Ovary (tissue), 9 donors: Measurements from ENCODE around the gene STARD9. TPM values are rescaled to one million over a fixed set of nuclear protein-coding genes. Genes with fewer than 3 reads are reported as not detected.

Experiments
- DNase-seq, 5 donors: peaks; one replicate each; pipeline ENCODE4 v3.0.0-alpha.2; 2019 to 2020
- H3K27ac ChIP-seq, 2 donors: fragments of 200-600 bp; one replicate each; pipeline versions ENCODE4 v1.5.1 to v1.8.0; 2019 to 2022
- H3K27me3 ChIP-seq: fragments of 200-600 bp; one replicate; pipeline ENCODE4 v1.8.0; 2022
- H3K36me3 ChIP-seq: fragments of 200-600 bp; sonication (generic); one replicate; pipeline ENCODE4 v1.5.1; 2019
- H3K4me1 ChIP-seq: one replicate; pipeline ENCODE4 v1.8.1; 2013; ENCODE audit warnings: mild to moderate bottlenecking, moderate library complexity; ENCODE audit not compliant: insufficient read depth
- H3K4me3 ChIP-seq: fragments of 200-600 bp; sonication (generic); one replicate; pipeline ENCODE4 v1.5.1; 2017
- H3K9me3 ChIP-seq, 2 donors: fragments of 200-600 bp in 1 of 2; sonication (generic) in 1 of 2; one replicate each; pipeline versions ENCODE4 v1.5.1 to v1.8.1; 2013 to 2019; ENCODE audit warnings: mild to moderate bottlenecking in 1 of 2, moderate library complexity in 1 of 2
- CTCF ChIP-seq, 3 donors: fragments of 450-650 bp in 2 of 3; fragments of 200-600 bp in 1 of 3; IDR thresholded peaks; one replicate each; pipeline versions ENCODE4 v1.5.1 to v1.8.0; 2016 to 2022; ENCODE audit warnings: antibody characterized with exemption in 3 of 3, mild to moderate bottlenecking in 1 of 3
- EP300 ChIP-seq: sonication (generic); formaldehyde crosslinking; IDR thresholded peaks from one replicate; pipeline ENCODE4 v1.6.1; 2017; ENCODE audit warnings: antibody characterized with exemption
- POLR2A ChIP-seq: fragments of 450-650 bp; IDR thresholded peaks from one replicate; pipeline ENCODE4 v1.6.1; 2017; ENCODE audit warnings: antibody characterized with exemption, mild to moderate bottlenecking, moderate library complexity
- WGBS, 3 donors: extraction: QIAGEN DNeasy Blood & Tissue Kit in 1 of 3; methylation state at CpG; one replicate each; pipeline versions ENCODE4 v1.1.5 to v1.1.7; 2013 to 2017; 5-methylcytosine and 5-hydroxymethylcytosine counted together
- intact Hi-C, 4 donors: fragments of 100-400 bp; cut with DNase I; formaldehyde crosslinking; loops; one replicate each; pipeline versions ENCODE4 v1.11.0 to v1.15.1; 2022 to 2023
- polyA plus RNA-seq, 2 donors: library from polyadenylated mRNA; stranded (reverse); fragments of 200-250 nt in 1 of 2; fragments of 350-450 nt in 1 of 2; fragmentation: Illumina TruSeq in 1 of 2; extraction: RNeasy Lipid Tissue Mini Kit (QIAGEN cat#74804) in 1 of 2; gene quantifications; one replicate each; pipeline ENCODE4 v1.2.3, GENCODE V29; 2013 to 2014
- total RNA-seq, 7 donors: library from RNA; depleted of rRNA in 2 of 7; stranded (reverse); fragments of >200 nt in 2 of 7; fragmentation: NEBNext Ultra II Directional in 3 of 7; extraction: Animal tissue kit (Norgen Biotek cat#: 25700) in 3 of 7; gene quantifications; one replicate each; pipeline versions ENCODE4 v1.1.0 to v1.2.4, GENCODE V29; 2016 to 2023
- donor health status: DM: no; HTN: no; CAD: no; lungs with moderate emphysema.
- donor health status: DM: no; HTN: no; CAD: no.
- donor health status: Bipolar disorder and iron deficiency.
- donor health status: DM: yes; HTN: yes; CAD: no.
- donor health status: DM: no; HTN: no; CAD: no.
- donor health status: DM: yes; HTN: yes; CAD: no.

STARD9 gene
- total and polyA plus RNA-seq, 9 donors, result 11.3 to 40.3 (median 29.4) TPM

- 78 to 79% (median 78%) methylated on average over 2 of the region's 2 CpGs for WGBS, 3 donors
- intact Hi-C loops, result no loop called here
- Histone ChIP-seq H3K27ac (no peak overlapping the region), H3K4me3 (no peak overlapping the region), H3K36me3 (no peaks in the 10 kb centered on the region), H3K9me3 (no peaks in the 10 kb centered on the region), H3K4me1 (peaks cover 7% of the 10 kb centered on the region), H3K27me3 (no peaks in the 10 kb centered on the region)
- no peak for DNase-seq
- TF ChIP-seq CTCF (IDR thresholded peaks at IDR 0.05) (no peak), EP300 (no peak), POLR2A (no peak)
Measured at GRCh38 chr15:42603978-42604377, 28.6 kb downstream of the STARD9 start.

DNA sequence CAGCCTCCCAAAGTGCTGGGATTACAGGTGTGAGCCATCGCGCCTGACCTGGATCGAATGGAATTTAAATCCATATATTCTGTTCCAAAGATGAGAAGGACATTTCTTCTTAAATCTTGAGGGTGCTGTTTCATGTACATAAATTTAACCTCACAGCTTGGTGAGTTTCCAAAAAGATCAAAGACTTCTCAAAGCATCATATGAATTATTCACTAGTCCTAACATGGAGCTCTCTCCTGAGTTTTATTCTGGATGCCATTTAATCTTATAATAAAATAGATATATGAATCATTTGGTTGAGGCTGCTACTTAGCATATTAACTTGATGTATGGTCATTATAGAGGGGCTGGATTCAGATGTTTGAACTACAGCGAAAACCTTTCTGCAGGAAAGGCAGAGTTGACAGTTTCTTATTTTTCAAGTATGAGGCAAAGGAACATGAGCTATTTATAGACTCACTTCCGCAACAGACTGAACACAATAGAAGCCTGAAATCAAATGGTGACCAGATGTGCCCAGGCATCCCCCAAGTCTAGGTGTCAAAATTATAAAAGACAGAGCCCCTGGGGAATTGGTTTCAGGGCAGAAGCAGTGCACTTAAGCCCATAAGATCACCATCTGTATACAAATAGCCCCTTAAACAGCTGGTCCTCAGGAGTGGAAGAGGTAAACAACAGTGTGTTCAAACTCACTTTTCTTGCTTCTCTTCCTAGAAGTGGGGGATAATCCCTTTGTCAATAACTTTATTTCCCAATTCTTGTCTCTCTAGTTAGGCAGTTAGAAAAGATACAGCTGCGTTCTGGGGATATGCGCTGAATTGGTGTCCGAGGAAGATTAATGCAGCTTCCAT, 29.7 kb downstream of the STARD9 start:
- intact Hi-C loops, result no loop called here
- WGBS, 3 donors, result 54 to 60% (median 60%) methylated on average over 8 of the region's 8 CpGs

GRCh38 chr15:42605796-42606195, 30.4 kb downstream of the STARD9 start:
- DNase-seq, result no peak
- TF ChIP-seq POLR2A (no peak), EP300 (no peak), CTCF (IDR thresholded peaks at IDR 0.05) (no peak)
- Histone ChIP-seq H3K4me3 (no peak overlapping the region), H3K4me1 (peaks cover 7% of the 10 kb centered on the region), H3K9me3 (no peaks in the 10 kb centered on the region), H3K27ac (peak overlapping the region in 1 of 2 donors; percentile 35), H3K27me3 (no peaks in the 10 kb centered on the region), H3K36me3 (no peaks in the 10 kb centered on the region)
- 55 to 60% (median 57%) methylated on average over 3 of the region's 3 CpGs for WGBS, 3 donors
- intact Hi-C loops, result no loop called here

More for the DNA sequence above, 29.7 kb downstream of the STARD9 start:
- H3K4me1 ChIP-seq, result peaks cover 7% of the 10 kb centered on the region
- DNase-seq, result no peak
- no peaks in the 10 kb centered on the region for H3K9me3 ChIP-seq
- peak overlapping the region in 1 of 2 donors; percentile 35 for H3K27ac ChIP-seq
- H3K27me3 ChIP-seq, result no peaks in the 10 kb centered on the region
- no peak overlapping the region for H3K4me3 ChIP-seq
- no peaks in the 10 kb centered on the region for H3K36me3 ChIP-seq
- no peak for TF ChIP-seq CTCF (IDR thresholded peaks at IDR 0.05)
- no peak for TF ChIP-seq EP300
- TF ChIP-seq POLR2A, result no peak

DNA sequence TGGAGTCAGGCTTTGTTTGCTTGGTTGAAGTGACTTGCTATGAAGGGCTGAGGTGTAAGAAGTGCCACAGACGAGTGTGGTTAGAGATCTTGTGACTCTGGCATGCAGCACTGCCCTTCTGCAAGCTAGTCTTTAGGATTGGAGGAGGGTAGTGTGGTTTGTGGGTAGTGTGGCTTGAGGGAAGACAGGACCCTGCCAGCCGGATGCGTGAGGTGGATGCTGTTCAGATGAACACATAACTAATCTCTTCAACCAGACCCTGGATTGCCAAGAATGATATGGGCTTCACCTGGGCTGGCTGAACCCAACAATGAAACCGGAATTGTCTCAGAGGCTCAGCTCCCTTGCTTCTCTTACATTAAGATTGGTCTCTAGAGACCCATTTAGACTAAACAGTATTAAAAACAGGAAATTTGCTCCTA, 32.7 kb downstream of the STARD9 start:
- Histone ChIP-seq H3K27ac (no peak overlapping the region), H3K4me1 (peaks cover 10% of the 10 kb centered on the region), H3K4me3 (no peak overlapping the region), H3K27me3 (no peaks in the 10 kb centered on the region), H3K9me3 (no peaks in the 10 kb centered on the region), H3K36me3 (no peaks in the 10 kb centered on the region)
- WGBS, 3 donors, result 55 to 64% (median 57%) methylated on average over 4 of the region's 4 CpGs
- TF ChIP-seq CTCF (IDR thresholded peaks at IDR 0.05) (no peak), POLR2A (no peak), EP300 (no peak)
- DNase-seq, result no peak
- intact Hi-C loops, result no loop called here
